ENCODE results near the gene TPO.

Gene TPO

GRCh38 chr2:1501038-1501851, 88.0 kb downstream of the TPO start:
- POLR2A ChIA-PET, result no interaction called here
- CTCF ChIA-PET, result no interaction called here

GRCh38 chr2:1501991-1502390, 88.7 kb downstream of the TPO start:
- Histone ChIP-seq H3K4me3 (ENCODE audit: control insufficient read depth in 1 of 7, extremely low read depth in 1 of 7, insufficient read depth in 4 of 7, low read depth in 2 of 7, low read length in 6 of 7) (no peak overlapping the region), H3K36me3 (ENCODE audit: control insufficient read depth in 4 of 4, insufficient read depth in 4 of 4, low read length in 3 of 4) (no peaks in the 10 kb centered on the region), H3K9me3 (ENCODE audit: control extremely low read depth in 1 of 5, control insufficient read depth in 4 of 5, insufficient read depth in 2 of 5, low read depth in 1 of 5, low read length in 4 of 5) (no peaks in the 10 kb centered on the region), H3K27ac (ENCODE audit: insufficient read depth in 1 of 2, low read depth in 1 of 2, low read length in 2 of 2, poor library complexity in 1 of 2, severe bottlenecking in 2 of 2) (no peak overlapping the region), H3K27me3 (replicated peaks in 2 of 5; ENCODE audit: control insufficient read depth in 4 of 5, insufficient read depth in 5 of 5, low read length in 4 of 5) (peaks cover 0 to 4% (median 3%) of the 10 kb centered on the region in 5 experiments), H3K4me1 (ENCODE audit: control extremely low read depth in 1 of 4, control insufficient read depth in 4 of 4, insufficient read depth in 4 of 4, low read length in 3 of 4) (no peaks in the 10 kb centered on the region)
- CTCF ChIA-PET, result no interaction called here
- WGBS (ENCODE audit: insufficient coverage), result 96% methylated on average over 6 of the region's 6 CpGs
- no peak for DNase-seq
- POLR2A ChIA-PET, result no interaction called here

More at GRCh38 chr2:1501038-1501851, 88.0 kb downstream of the TPO start:
- Histone ChIP-seq H3K27me3 (replicated peaks in 2 of 5; ENCODE audit: control insufficient read depth in 4 of 5, insufficient read depth in 5 of 5, low read length in 4 of 5) (peaks cover 0 to 6% (median 6%) of the 10 kb centered on the region in 5 experiments), H3K27ac (ENCODE audit: insufficient read depth in 1 of 2, low read depth in 1 of 2, low read length in 2 of 2, poor library complexity in 1 of 2, severe bottlenecking in 2 of 2) (no peak overlapping the region), H3K4me1 (ENCODE audit: control extremely low read depth in 1 of 4, control insufficient read depth in 4 of 4, insufficient read depth in 4 of 4, low read length in 3 of 4) (no peaks in the 10 kb centered on the region), H3K36me3 (ENCODE audit: control insufficient read depth in 4 of 4, insufficient read depth in 4 of 4, low read length in 3 of 4) (no peaks in the 10 kb centered on the region), H3K4me3 (ENCODE audit: control insufficient read depth in 1 of 7, extremely low read depth in 1 of 7, insufficient read depth in 4 of 7, low read depth in 2 of 7, low read length in 6 of 7) (no peak overlapping the region), H3K9me3 (ENCODE audit: control extremely low read depth in 1 of 5, control insufficient read depth in 4 of 5, insufficient read depth in 2 of 5, low read depth in 1 of 5, low read length in 4 of 5) (no peaks in the 10 kb centered on the region)
- 94% methylated on average over 25 of the region's 27 CpGs for WGBS (ENCODE audit: insufficient coverage)
- no peak for DNase-seq

GRCh38 chr2:1502891-1503304, 89.6 kb downstream of the TPO start:
- H3K36me3 ChIP-seq (ENCODE audit: control insufficient read depth in 4 of 4, insufficient read depth in 4 of 4, low read length in 3 of 4), result no peaks in the 10 kb centered on the region
- POLR2A ChIA-PET, result no interaction called here
- H3K27me3 ChIP-seq (replicated peaks in 2 of 5; ENCODE audit: control insufficient read depth in 4 of 5, insufficient read depth in 5 of 5, low read length in 4 of 5), result peaks cover 0 to 2% (median 0%) of the 10 kb centered on the region in 5 experiments
- CTCF ChIA-PET, result no interaction called here
- DNase-seq, result no peak
- H3K4me1 ChIP-seq (ENCODE audit: control extremely low read depth in 1 of 4, control insufficient read depth in 4 of 4, insufficient read depth in 4 of 4, low read length in 3 of 4), result no peaks in the 10 kb centered on the region
- H3K4me3 ChIP-seq (ENCODE audit: control insufficient read depth in 1 of 7, extremely low read depth in 1 of 7, insufficient read depth in 4 of 7, low read depth in 2 of 7, low read length in 6 of 7), result no peak overlapping the region
- H3K9me3 ChIP-seq (ENCODE audit: control extremely low read depth in 1 of 5, control insufficient read depth in 4 of 5, insufficient read depth in 2 of 5, low read depth in 1 of 5, low read length in 4 of 5), result no peaks in the 10 kb centered on the region
- H3K27ac ChIP-seq (ENCODE audit: insufficient read depth in 1 of 2, low read depth in 1 of 2, low read length in 2 of 2, poor library complexity in 1 of 2, severe bottlenecking in 2 of 2), result no peak overlapping the region
- WGBS (ENCODE audit: insufficient coverage), result 96% methylated on average over 12 of the region's 15 CpGs

GRCh38 chr2:1503471-1504310, 90.4 kb downstream of the TPO start:
- 85% methylated on average over 29 of the region's 36 CpGs for WGBS (ENCODE audit: insufficient coverage)
- H3K27me3 ChIP-seq (replicated peaks in 2 of 5; ENCODE audit: control insufficient read depth in 4 of 5, insufficient read depth in 5 of 5, low read length in 4 of 5), result peaks cover 0 to 2% (median 0%) of the 10 kb centered on the region in 5 experiments
- no peak overlapping the region for H3K4me3 ChIP-seq (ENCODE audit: control insufficient read depth in 1 of 7, extremely low read depth in 1 of 7, insufficient read depth in 4 of 7, low read depth in 2 of 7, low read length in 6 of 7)
- H3K36me3 ChIP-seq (ENCODE audit: control insufficient read depth in 4 of 4, insufficient read depth in 4 of 4, low read length in 3 of 4), result no peaks in the 10 kb centered on the region
- ChIA-PET CTCF (no interaction called here), POLR2A (no interaction called here)
- H3K27ac ChIP-seq (ENCODE audit: insufficient read depth in 1 of 2, low read depth in 1 of 2, low read length in 2 of 2, poor library complexity in 1 of 2, severe bottlenecking in 2 of 2), result no peak overlapping the region
- H3K4me1 ChIP-seq (ENCODE audit: control extremely low read depth in 1 of 4, control insufficient read depth in 4 of 4, insufficient read depth in 4 of 4, low read length in 3 of 4), result no peaks in the 10 kb centered on the region
- no peaks in the 10 kb centered on the region for H3K9me3 ChIP-seq (ENCODE audit: control extremely low read depth in 1 of 5, control insufficient read depth in 4 of 5, insufficient read depth in 2 of 5, low read depth in 1 of 5, low read length in 4 of 5)
- no peak for DNase-seq

- ChIA-PET CTCF (no interaction called here), POLR2A (no interaction called here)
- Histone ChIP-seq H3K36me3 (ENCODE audit: control insufficient read depth in 4 of 4, insufficient read depth in 4 of 4, low read length in 3 of 4) (no peaks in the 10 kb centered on the region), H3K4me3 (ENCODE audit: control insufficient read depth in 1 of 7, extremely low read depth in 1 of 7, insufficient read depth in 4 of 7, low read depth in 2 of 7, low read length in 6 of 7) (no peak overlapping the region), H3K27me3 (replicated peaks in 2 of 5; ENCODE audit: control insufficient read depth in 4 of 5, insufficient read depth in 5 of 5, low read length in 4 of 5) (peaks cover 0 to 2% (median 0%) of the 10 kb centered on the region in 5 experiments), H3K4me1 (ENCODE audit: control extremely low read depth in 1 of 4, control insufficient read depth in 4 of 4, insufficient read depth in 4 of 4, low read length in 3 of 4) (peaks cover 0 to 2% (median 0%) of the 10 kb centered on the region in 4 experiments), H3K27ac (ENCODE audit: insufficient read depth in 1 of 2, low read depth in 1 of 2, low read length in 2 of 2, poor library complexity in 1 of 2, severe bottlenecking in 2 of 2) (no peak overlapping the region), H3K9me3 (ENCODE audit: control extremely low read depth in 1 of 5, control insufficient read depth in 4 of 5, insufficient read depth in 2 of 5, low read depth in 1 of 5, low read length in 4 of 5) (no peaks in the 10 kb centered on the region)
- WGBS (ENCODE audit: insufficient coverage), result 98% methylated on average over 8 of the region's 10 CpGs
- no peak for DNase-seq
Observed at GRCh38 chr2:1504311-1504750, 91.1 kb downstream of the TPO start.

- no peaks in the 10 kb centered on the region for H3K9me3 ChIP-seq (ENCODE audit: control extremely low read depth in 1 of 5, control insufficient read depth in 4 of 5, insufficient read depth in 2 of 5, low read depth in 1 of 5, low read length in 4 of 5)
- H3K27me3 ChIP-seq (replicated peaks in 2 of 5; ENCODE audit: control insufficient read depth in 4 of 5, insufficient read depth in 5 of 5, low read length in 4 of 5), result peaks cover 0 to 2% (median 0%) of the 10 kb centered on the region in 5 experiments
- peaks cover 0 to 3% (median 0%) of the 10 kb centered on the region in 4 experiments for H3K4me1 ChIP-seq (ENCODE audit: control extremely low read depth in 1 of 4, control insufficient read depth in 4 of 4, insufficient read depth in 4 of 4, low read length in 3 of 4)
- no peaks in the 10 kb centered on the region for H3K36me3 ChIP-seq (ENCODE audit: control insufficient read depth in 4 of 4, insufficient read depth in 4 of 4, low read length in 3 of 4)
- ChIA-PET CTCF (no interaction called here), POLR2A (no interaction called here)
- DNase-seq, result no peak
- WGBS (ENCODE audit: insufficient coverage), result 94% methylated on average over 7 of the region's 10 CpGs
- H3K4me3 ChIP-seq (ENCODE audit: control insufficient read depth in 1 of 7, extremely low read depth in 1 of 7, insufficient read depth in 4 of 7, low read depth in 2 of 7, low read length in 6 of 7), result no peak overlapping the region
- no peak overlapping the region for H3K27ac ChIP-seq (ENCODE audit: insufficient read depth in 1 of 2, low read depth in 1 of 2, low read length in 2 of 2, poor library complexity in 1 of 2, severe bottlenecking in 2 of 2)
Observed at GRCh38 chr2:1505031-1505441, 91.8 kb downstream of the TPO start.

All from common myeloid progenitor, CD34-positive (primary cell).